NCI-H460 (cell line): ENCODE data around the gene NADK. TPM values are rescaled to one million over a fixed set of nuclear protein-coding genes. Genes with fewer than 3 reads are reported as not detected.
"Not testable (repeated sequence)": the region's sequence is repeated elsewhere in the genome, so short reads cannot be mapped to it uniquely, and the experiment has no call there.

Experiments
- DNase-seq: peaks from one replicate; pipeline ENCODE4 v3.0.0-alpha.2; 2016; ENCODE audit warnings: low read depth; ENCODE audit errors: extremely low read depth
- total RNA-seq: library from RNA; depleted of rRNA; stranded (reverse); fragments of >200 nt; shearing (Covaris generic); gene quantifications from 2 replicates; pipeline ENCODE4 v1.2.3, GENCODE V29; 2014; rRNA removed

The NADK gene
- total RNA-seq, 1 experiment from 2014 or later, result 48.5 TPM

DNA sequence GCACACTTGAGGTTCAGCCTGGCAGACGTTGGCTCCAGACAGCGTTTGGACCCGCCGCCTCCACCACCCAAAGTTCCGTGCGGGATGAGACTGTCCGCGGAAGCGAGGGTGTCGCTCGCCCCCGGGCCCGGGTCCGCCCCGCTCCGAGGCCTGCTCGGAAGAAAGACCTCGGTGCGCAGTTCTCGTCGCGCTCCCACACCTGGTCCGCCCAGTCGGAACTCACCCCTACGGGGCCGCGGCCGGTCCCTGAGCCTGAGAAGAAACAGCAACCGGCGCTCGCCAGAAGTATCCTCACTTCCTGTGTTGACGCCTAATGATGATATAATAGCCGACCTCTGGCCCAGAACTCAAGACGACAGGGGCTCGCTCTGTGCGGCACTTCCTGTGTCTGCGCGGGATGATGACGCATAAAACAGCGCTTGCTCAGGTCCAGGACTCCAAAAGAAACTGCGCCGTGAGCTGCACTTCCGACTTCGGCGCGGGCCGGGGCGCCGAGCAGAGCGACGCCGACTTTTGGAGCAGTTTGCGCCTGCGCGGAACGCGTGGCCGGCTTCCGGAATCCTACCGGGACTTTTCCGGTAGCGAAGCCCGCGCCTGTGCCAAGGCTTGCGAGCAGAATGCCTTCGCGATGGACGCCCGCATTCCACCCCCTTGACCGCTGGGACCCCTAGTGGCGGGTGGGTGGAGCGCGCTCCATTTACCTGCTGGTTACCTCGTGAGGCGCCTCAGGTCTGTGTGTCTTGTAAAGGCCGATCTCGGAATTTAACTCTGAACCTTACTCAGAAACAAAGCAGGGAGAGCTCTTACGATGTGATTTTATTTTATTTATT lies 54.0 kb downstream of the NADK start, which contains the start of gene CDK11A:
Gene CDK11A (minus strand): TSS at position 323 of the 830 bp plus-strand sequence. CDS start 1,539 bp downstream, outside the sequence.
- DNase-seq, result peak; percentile 98

DNA sequence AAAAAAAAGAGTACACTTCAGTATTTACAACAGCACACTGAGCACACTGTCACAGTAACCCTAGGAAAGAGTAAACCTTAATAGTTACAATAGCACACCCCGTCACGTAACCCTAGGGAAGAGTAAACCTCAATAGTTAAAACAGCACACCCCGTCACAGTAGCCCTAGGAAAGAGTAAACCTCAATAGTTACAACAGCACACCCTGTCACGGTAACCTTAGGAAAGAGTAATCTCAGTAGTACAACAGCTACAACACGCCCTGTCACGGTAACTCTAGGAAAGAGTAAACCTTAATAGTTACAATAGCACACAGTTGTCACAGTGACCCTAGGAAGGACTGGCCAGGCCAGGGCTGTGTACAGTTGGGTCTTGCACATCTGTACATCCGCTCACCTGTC lies 57.1 kb downstream of the NADK start:
- no peak for DNase-seq

DNA sequence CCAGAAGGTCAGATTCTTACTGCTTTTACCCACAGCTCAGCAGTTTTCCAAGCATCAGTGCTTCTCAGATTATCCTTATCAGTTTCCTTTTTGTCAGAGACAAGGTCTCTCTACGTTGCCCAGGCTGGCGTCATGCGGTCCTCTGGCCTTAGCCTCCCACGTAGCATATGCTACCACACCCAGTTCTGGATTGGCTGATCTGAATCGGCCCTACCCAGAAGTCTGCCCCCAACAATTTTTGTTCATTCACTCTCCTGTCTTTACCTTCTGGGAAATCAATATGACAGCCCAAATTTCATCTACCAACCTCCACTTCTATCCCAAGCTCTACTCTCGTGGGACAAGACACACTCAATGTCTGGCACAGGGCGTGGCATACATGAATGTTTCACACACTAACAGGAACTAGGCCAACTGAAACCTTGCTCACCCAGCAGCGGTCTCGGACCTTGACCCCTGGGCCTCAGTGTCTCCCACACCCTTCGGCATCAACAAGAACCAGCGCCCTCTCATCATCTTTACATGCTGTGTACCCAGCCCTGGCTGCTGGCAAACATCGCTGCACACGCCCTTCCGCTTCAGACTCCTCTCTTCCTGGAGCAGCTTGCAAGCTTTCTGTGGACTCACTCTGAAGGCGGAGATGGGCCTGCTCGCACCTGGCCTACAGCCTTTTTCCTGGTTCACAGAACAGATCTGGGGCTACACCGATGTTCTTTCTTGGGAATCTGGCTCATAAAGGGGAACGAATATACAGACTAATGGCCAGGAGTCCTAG lies 63.0 kb downstream of the NADK start:
- DNase-seq, result not testable (repeated sequence)

DNA sequence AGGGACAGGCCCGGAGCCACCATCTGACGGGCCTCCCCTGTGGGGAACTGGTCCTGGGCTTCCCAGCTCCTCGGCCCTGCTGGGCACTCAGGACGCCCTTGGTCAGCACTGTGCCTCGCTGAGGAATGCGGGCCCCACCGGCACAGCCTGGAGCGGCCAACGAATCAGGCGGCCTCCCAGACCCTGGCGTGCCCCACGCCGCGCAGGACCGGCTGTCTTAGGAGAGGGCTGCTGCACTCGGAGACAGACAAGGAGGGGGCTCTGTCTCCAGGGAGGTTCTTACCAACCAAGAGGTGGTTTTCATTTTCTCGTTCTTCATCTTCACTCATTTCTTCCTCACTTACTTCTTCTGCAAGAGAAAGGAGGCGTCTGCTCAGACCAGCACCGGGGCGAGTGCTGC lies 70.4 kb downstream of the NADK start:
- DNase-seq, result not testable (repeated sequence)

DNA sequence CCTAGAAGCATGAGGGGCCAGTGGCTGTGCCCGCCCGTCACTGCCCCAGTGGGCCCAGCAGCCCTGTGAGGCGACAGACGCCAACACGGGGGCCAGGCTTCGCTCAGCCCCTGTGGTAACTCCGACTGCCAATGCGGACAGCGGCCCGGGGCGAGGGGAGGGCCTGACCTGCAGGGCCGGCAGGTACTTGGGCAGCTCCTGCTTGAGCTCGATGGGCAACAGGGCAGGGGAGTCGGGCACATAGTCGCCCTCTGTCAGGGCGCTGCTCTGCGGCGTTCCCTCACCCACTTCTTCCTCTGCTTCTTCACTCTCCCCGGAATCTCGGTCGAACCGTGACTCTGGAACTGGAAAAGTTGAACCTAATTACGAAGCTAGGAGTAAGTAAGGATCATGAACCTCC lies 71.0 kb downstream of the NADK start:
- DNase-seq, result not testable (repeated sequence)

DNA sequence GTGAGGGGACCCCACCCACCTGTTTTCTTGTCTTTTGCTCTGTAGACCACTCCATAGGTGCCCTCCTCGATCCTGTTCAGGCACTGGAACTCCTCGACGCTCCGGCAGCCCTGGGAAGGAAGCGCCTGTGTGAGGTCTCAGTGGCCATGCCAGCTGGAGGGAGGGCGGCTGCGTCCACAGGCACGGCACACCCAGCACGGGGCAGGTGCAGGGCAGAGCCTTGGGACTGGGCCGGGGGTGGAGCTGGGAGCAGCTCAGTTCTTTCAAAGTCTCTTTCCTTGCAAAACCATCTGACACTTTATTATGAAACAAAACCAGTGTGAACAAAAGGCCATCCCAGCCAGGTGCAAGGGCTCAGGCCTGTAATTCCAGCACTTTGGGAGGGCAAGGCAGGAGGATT lies 72.6 kb downstream of the NADK start:
- not testable (repeated sequence) for DNase-seq

DNA sequence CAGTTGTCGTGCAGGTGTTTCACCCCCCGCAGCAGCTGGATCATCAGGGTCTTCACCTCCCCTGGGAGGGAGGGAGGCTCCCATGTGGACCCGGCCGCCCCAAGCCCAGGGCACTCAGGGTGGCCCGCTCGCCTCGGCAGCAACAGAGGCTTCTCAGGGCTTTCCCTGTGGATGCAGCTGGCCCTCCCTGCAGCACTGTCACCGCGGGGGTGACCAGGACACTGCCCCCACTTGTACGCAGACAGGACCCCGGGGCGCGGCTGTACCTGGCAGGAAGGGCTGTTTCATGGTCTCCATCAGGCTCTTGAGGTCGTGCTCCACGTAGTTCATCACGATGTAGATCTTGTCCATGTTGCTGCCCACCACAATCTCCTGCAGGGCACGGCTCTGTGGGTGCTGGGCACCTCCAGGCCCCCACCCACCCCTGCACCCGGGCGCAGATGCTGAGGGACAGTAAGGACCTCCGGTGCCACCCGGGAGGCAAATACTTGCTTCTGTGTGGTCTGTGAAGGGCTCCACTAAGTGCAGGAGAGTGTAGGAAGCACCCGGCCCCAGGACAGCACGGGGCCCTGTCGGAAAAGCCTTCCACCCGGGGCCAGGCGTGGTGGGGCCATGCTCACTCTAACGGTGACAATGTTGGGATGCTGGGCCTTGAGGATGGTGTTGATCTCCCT lies 73.8 kb downstream of the NADK start:
- DNase-seq, result not testable (repeated sequence)

DNA sequence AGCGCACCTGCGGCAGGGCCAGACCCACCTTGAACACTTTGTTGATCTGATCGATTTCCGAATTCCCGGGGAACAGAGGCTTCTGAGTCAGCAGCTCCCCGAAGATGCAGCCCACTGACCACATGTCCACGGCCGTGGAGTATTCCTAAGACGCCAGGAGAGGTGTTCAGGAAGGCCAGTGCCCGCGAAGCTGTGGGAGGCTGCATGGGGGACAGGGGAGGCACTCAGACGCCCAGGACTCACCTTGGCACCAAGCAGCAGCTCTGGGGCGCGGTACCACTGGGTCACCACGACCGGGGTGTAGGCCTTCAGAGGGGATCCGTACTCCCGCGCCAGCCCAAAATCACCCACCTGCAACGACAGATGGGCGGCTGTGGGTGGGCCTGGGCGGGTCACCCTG lies 74.5 kb downstream of the NADK start:
- no peak for DNase-seq

DNA sequence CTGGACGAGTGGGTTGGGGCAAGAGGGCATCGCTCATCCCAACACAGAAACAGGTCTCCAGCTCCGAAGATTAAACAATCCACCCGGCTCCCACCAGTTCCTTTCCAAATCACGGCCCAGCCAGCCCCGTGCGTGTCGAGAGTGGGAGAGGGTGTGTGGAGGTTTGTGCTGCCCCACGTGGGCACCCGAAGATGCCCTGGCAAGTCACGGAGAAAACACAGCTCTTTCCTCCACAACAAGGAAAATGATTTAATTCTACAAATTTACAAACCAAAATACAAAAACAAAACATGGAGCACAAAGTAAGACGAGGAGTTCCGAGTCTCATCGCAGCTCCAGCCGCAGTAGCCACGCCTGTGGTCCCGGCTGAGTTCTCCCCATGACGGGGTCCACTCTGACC lies 75.8 kb downstream of the NADK start:
- DNase-seq, result not testable (repeated sequence)

Other genes starting within 250 kb of the NADK start
- gene TMEM240, start 237.8 kb downstream of the NADK start, total RNA-seq, result 0.67 TPM in 1 of 2 replicates, not detected in the other
- 94.5 and 112 TPM in 2 replicates for gene SSU72, start 203.6 kb downstream of the NADK start, total RNA-seq
- 2.0 and 2.2 TPM in 2 replicates for gene FNDC10, start 178.3 kb downstream of the NADK start, total RNA-seq
- gene MIB2, start 163.0 kb downstream of the NADK start, total RNA-seq, result 18.9 and 19.0 TPM in 2 replicates
- 0.15 and 0.78 TPM in 2 replicates for gene MMP23B, start 146.3 kb downstream of the NADK start, total RNA-seq
- gene CDK11B, start 119.5 kb downstream of the NADK start, total RNA-seq, result 8.7 and 11.3 TPM in 2 replicates
- gene SLC35E2B, start 85.7 kb downstream of the NADK start, total RNA-seq, result 17.6 and 20.1 TPM in 2 replicates
- 11.5 and 17.3 TPM in 2 replicates for gene CDK11A, start 54.1 kb downstream of the NADK start, total RNA-seq
- 87.5 and 89.2 TPM in 2 replicates for gene GNB1, start 112.6 kb upstream of the NADK start, total RNA-seq
- gene CALML6, start 136.8 kb upstream of the NADK start, total RNA-seq, result 0.12 and 0.77 TPM in 2 replicates
- 2.8 and 3.6 TPM in 2 replicates for gene TMEM52, start 140.8 kb upstream of the NADK start, total RNA-seq
- gene CFAP74, start 225.3 kb upstream of the NADK start, total RNA-seq, result not detected in 2 replicates
- gene GABRD, start 240.9 kb upstream of the NADK start, total RNA-seq, result not detected in 2 replicates